Activated naive CD4-positive, alpha-beta T cell treated with anti-CD3 and anti-CD28 coated beads, Interleukin-2, amount 50 U/mL, for 24 hours (primary cell): ENCODE results near the gene USP27X.

Source experiments
- H3K27ac Mint-ChIP-seq: one replicate; pipeline ENCODE4 v1.8.0; 2021; ENCODE audit warnings: mild to moderate bottlenecking, mixed read lengths
- H3K27me3 Mint-ChIP-seq: one replicate; pipeline ENCODE4 v1.8.0; 2021; ENCODE audit warnings: mixed read lengths
- H3K36me3 Mint-ChIP-seq: one replicate; pipeline ENCODE4 v1.8.0; 2021; ENCODE audit warnings: mixed read lengths
- H3K4me1 Mint-ChIP-seq: one replicate; pipeline ENCODE4 v1.8.0; 2021; ENCODE audit warnings: mixed read lengths
- H3K4me3 Mint-ChIP-seq: one replicate; pipeline ENCODE4 v1.8.0; 2021; ENCODE audit warnings: mild to moderate bottlenecking, mixed read lengths
- H3K9me3 Mint-ChIP-seq: one replicate; pipeline ENCODE4 v1.8.0; 2021; ENCODE audit warnings: mixed read lengths

The USP27X gene

DNA sequence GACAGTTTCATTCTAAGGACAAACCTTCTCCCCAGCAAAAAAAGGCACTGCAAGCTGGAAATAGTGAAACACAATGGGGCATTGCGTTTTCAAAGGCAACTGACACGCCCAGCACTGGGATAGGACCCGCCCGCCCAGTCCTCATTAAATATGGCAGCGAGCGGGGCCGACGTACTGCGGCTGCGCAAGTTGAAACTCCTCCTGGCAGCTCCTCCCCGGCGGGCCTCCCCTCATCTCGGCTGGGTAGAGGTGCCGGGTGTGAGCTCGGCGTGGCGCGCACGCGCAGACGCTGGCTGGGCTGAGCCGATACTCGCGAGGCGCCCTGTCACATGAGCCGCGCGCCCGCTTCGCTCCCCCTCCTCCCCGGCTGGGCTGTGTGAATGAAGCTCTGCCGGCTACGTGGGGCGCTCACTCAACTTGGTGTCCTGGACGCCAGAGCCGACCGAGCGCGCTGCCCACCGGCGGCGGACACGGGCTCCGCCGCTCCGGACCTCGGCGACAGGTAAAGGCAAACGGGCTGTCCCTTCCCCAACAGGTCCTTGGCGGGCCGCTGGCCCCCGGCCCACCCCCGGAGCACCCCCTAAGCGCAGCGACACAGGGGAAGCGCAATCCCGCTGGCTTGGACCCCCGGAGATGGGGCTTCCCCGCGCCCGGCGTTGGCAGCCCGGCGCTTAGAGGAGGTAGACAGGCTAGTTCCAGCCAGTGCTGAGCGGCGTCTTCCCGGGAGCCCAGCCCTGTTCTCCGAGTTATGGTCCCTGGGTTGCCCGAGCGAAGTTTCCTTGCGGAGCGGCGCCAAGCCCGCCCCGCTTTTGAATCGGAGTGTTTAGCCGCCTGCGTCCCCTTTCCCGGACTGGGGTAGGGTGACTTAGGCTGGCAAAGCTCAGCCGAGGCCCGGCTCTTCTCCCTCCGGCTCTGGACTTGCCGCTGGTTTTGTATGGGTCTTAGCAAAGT, 43.3 kb downstream of the USP27X start, which contains the start of gene CLCN5:
CLCN5 (plus strand) TSS at position 306 of the 951 bp plus-strand sequence. CDS start 2,703 bp downstream, outside the sequence.
- Mint-ChIP-seq H3K9me3 (no peaks in the 10 kb centered on the region), H3K4me3 (peak within 1 kb of the TSS; percentile 81), H3K36me3 (peaks cover 5% of the 10 kb centered on the region), H3K27me3 (no peaks in the 10 kb centered on the region), H3K4me1 (peaks cover 18% of the 10 kb centered on the region), H3K27ac (peak within 1 kb of the TSS; percentile 80)

DNA sequence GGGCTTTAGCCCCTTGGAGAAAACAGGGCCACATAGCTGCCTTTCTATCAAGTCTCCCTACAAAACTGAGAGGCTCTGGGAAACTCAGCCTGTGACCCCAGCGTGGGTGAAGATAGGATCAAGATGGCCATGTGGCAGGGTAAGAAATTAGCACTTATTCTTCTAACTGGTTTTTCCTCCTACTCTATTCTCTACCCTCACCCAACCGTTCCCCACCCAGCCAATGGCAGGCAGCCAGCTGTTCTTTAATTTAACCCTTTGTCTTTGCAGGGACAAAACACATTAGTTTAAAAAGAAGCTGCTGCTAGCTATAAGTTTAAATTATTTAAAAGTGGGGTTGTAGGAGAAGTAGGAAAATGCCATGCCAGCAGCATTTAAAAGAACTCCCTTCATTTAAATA, 45.9 kb downstream of the USP27X start:
- Mint-ChIP-seq H3K4me1 (peaks cover 18% of the 10 kb centered on the region), H3K27me3 (no peaks in the 10 kb centered on the region), H3K9me3 (no peaks in the 10 kb centered on the region), H3K27ac (no peak overlapping the region), H3K4me3 (peak overlapping the region; percentile 15), H3K36me3 (peaks cover 5% of the 10 kb centered on the region)

- Mint-ChIP-seq H3K9me3 (no peaks in the 10 kb centered on the region), H3K36me3 (peaks cover 5% of the 10 kb centered on the region), H3K4me1 (peaks cover 4% of the 10 kb centered on the region), H3K27ac (no peak overlapping the region), H3K4me3 (no peak overlapping the region), H3K27me3 (no peaks in the 10 kb centered on the region)
Measured at GRCh38 chrX:49930039-49930438, 50.8 kb downstream of the USP27X start.
